Myocyte (in vitro differentiated cells): ENCODE measurements around the gene KRT33A. TPM values are rescaled to one million over a fixed set of nuclear protein-coding genes. Genes with fewer than 3 reads are reported as not detected.
"Not testable (repeated sequence)": the region's sequence is repeated elsewhere in the genome, so short reads cannot be mapped to it uniquely, and the experiment has no call there.

Experiments
- DNase-seq: peaks from one replicate; pipeline ENCODE4 v3.0.0-alpha.2; 2012; ENCODE audit warnings: low read depth
- total RNA-seq: library from RNA; depleted of rRNA; stranded (reverse); fragments of >200 nt; gene quantifications from 2 replicates; pipeline ENCODE4 v1.2.3, GENCODE V29; 2014

The KRT33A gene
- total RNA-seq, 1 donor from 2014 or later: not detected

DNA sequence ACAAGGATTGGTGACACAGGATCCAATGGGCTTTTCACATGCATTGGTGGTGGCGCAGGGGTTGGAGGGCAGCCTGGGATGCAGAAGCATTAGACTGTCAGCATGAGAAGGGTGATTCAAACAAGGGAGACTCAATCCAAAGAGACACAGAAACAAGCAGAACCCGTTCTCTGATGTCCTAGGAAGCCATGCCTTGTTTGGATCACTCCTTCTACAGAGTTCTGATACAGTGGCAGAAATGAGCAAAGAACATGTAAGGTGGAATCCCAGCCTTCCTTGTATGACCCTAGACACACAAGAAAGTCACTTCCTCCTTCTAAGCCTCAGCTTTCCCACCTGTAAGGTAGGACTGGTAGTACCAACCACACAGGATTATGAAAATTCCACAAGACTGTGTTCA, 13.3 kb upstream of the KRT33A start:
- no peak for DNase-seq

DNA sequence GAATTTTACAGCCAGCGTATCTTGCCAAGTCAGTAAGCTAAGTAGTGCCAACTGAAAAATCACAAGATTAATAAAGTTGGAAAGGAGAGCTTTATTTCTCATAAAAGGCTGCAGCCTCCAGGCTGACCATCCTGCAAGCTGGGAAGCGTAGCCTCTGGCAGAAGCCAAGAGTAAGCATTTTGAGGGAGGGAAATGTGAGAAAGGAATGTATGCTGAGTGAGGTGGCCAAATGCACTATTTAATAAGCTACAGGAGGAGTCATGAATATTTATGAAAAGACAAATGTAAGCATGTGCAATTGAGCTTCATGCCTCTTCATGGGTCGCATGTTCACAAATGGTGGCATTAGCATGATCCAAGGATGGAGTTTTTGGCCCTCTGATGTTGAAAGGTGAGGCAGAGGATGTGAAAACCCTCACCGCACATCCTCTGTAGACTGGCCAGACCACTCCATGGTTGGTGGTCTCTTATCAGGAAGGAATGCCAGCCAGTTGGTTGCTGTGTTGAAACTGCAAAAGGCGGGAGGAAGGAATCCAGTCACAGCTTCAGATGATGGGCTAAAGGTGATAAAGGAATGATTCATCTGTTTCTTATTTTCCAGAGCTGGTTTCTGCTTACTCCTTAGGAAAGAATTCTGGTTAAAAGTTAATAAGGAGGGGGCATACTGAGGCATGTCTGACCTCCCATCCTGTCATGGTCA, 9.8 kb upstream of the KRT33A start:
- DNase-seq: no peak

DNA sequence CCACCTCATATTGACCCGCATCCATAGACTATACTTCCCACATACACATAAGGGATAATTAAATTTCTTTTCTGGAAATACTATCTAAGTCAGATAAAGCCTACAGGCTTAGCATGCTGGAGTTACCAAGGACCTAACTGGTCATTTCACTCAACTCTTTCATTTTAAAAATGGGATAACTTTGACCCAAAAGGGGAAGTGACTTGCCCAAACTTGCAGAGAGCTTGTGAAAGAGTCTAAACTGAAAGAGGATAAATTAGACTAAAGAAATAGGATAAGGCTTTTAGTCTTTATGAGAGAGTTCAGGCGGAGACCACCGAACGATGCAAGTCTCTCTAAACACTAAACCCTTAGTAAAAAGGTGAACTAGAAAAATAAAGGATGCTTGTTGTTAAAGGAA, 3.9 kb upstream of the KRT33A start:
- DNase-seq: no peak

DNA sequence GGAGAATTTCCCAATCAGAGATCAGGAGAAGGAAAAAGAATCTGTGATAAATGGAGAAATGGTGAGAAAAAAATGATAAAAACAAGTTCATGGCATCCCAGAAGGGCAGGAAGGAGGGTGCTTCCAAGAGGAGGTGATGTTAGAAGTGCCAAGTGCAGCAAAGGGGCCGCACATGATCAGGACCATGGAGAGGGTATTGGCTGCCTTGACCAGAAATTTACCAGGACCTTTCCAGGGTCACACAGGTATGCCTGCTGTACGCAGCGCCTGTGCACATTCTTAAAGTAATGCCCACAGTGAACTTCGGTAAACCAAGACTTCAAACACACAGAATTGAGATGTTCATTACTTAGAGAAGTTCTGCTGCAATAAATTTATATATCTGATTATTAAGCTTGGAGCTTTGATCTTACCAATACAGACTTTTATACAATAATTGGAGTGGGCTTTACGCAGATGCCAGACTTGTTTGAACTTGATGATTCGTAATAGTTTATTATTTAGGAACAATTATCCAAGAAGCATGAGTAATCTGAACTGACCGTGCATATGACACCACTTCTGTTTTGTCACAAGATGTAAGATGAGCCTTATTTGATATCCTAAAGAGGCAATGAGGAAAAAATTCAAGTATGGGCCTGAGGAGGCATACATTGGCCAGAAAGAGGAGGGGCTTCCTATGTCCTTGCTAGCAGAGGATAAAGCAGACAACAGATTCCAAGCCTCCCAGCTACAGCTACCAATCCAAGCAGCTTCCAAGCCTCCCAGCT, 2.2 kb upstream of the KRT33A start:
- peak; percentile 8 for DNase-seq

DNA sequence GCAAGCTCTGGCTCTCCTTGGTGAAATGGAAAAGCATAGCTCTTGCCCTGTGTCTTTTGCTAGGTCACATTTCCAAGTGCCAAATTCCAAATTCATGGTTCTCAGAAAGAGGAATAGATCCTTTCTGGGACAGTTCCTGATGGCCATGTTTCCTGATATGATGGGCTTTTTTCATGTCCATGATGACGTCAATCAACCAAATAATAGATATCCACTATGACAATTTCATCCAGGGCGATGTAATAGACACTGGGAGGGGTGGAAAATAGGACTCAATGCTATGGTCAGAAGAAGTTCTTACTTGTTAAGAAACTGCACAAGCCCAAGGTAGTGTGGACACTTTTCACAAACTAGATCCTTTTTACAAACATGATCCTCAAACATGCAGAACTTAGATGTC, 549 bp upstream of the KRT33A start:
- DNase-seq: no peak

- no peak for DNase-seq
Measured at GRCh38 chr17:41347869-41348760, 2.5 kb downstream of the KRT33A start.

DNA sequence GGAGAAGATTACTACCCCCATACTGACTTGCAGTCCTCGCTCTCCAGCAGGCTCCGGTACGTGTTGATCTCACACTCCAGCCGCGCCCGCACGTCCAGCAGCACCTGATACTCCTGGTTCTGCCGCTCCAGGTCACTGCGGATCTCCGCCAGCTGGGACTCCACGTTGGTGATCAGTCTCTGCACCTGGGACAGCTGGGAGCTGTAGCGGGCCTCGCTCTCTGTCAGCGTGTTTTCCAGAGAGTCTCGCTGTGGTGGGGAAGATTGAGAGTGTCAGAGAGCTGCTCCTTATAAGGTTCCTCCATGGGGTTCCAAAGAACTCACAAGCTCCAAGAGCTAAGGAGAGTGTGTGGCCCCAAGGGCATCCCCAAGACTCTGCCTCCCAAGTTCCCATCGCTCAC, 4.2 kb downstream of the KRT33A start:
- DNase-seq: not testable (repeated sequence)

- no peak for DNase-seq
Measured at GRCh38 chr17:41345992-41346391, 4.6 kb downstream of the KRT33A start.

DNA sequence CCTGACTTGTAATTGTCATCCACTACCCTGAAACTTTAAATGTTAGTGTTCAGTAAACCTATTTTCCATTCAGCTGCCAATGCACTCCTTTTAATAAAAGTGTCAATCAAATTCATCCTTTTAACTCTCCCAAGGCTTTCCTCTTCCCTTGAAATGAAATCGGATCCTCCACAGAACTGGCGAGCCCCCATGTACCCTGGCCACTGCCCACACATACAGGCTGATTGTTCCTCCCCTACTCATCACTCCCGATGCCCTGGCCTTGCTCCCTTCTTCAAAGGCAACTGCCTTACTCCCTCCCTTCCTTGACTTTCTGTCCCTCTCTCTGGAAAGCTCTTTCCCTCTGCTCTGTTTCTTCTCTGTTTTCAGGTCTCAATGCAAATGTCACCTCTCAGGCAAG, 7.6 kb downstream of the KRT33A start:
- no peak for DNase-seq

DNA sequence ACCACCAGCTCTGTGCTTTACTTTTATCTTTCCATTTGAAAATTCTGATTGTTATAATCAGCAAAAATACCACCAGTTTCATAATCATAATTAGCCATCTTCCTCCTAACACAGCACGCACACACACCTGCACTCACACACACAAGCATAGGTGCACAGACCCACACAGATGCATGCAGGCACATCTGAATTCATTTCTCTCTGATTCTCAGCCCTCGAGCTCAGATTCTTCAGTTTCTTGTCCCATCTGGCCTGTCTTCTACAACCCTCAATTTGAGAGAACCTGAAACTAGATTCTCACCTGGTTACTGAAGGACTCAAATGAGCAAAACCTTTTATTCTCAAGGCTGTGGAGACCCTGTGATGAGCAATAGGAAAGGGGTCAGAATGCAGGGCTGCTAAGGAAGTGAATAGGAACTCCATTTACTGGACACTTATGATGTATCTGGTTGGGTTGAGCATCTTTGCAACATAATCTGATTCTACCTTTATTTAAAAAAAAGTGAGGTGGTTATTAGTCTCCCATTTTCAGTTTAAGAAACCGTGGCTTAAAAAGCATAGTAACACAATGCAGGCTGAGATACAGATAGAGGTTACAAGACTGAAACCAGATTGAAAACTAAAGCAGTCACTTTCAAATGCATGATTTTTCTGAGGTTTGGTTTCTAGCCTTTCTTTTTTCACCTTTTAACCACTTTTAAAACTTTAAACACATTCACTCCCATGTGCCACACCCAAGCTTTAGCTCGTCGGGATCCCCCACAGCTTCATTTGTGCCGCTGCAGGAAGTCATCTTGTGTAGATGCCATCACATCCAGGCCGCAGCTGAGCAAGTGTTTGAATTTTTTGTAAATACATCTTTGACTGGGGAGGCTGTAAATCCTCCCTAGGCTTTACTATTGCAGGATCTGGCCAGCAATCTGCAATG, 9.4 kb downstream of the KRT33A start:
- no peak for DNase-seq

- no peak for DNase-seq
Measured at GRCh38 chr17:41340494-41340893, 10.1 kb downstream of the KRT33A start.

DNA sequence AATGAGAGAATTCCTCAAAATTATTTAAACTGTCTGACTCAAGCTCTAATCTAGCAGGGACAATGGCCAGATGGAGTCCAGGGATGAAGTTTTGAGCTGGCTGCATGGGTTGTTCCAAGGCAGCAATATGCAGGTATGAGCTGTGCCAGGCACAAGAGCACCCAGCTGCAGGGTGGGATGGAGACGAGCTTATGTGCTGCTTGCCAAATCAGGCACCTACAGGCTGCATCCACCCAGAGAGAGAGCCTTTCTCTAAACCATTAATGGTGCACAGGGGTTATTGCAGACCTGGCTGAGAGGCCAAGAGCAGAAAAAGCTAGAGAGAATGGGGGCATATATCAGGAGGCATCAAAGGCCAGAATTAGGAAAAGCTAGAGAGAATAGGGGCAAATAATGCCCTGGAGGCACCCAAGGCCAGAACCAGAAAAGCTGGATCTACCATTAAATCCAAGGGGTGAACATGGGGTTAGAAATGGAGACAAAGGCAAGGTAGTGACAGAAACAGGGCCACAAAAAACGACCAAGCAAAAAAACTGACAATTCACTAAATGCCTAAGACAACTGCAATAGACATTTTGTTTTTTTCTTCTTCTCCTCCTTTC, 11.0 kb downstream of the KRT33A start:
- DNase-seq: no peak

- no peak for DNase-seq
Measured at GRCh38 chr17:41338961-41339485, 11.6 kb downstream of the KRT33A start.

GRCh38 chr17:41335747-41336146, 14.9 kb downstream of the KRT33A start:
- no peak for DNase-seq

GRCh38 chr17:41334385-41335305, 16.0 kb downstream of the KRT33A start:
- DNase-seq: no peak

- DNase-seq: no peak
Measured at GRCh38 chr17:41333836-41334235, 16.8 kb downstream of the KRT33A start.

DNA sequence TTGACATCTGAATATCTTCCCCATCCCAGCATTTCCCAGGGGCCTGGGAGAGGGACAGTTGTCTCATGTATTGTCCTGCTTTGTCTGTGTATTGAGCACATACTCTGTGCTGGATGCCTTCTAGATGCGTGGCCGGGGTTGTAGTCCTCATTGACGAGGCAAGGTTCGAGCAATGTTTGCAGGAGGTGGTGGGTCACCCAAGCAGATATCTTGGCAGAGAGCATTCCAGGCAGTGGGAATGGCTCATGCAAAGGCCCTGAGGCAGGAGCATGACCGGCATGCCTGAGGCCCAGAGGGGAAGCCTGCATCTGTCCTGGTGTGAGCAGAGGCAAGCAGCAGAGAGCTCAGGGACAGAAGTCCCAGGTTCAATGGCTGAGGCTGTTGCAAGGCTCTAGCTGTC, 17.5 kb downstream of the KRT33A start:
- DNase-seq: no peak

DNA sequence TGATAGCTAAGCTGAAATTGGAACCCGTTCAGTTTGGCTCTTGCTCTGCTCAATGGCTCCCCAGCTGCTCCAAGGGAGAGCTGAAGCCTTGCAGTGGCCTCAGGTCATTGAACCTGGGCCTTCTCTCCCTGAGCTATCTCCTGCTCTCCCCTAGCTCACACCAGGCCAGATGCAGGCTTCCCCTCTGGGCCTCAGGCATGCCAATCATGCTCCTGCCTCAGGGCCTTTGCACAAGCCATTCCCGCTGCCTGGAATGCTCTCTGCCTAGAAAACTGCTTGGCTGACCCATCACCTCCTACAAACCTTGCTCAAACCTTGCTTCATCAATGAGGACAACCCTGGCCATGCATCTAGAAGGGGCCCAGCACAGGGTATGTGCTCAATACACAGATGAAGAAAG, 18.4 kb downstream of the KRT33A start:
- DNase-seq: no peak

DNA sequence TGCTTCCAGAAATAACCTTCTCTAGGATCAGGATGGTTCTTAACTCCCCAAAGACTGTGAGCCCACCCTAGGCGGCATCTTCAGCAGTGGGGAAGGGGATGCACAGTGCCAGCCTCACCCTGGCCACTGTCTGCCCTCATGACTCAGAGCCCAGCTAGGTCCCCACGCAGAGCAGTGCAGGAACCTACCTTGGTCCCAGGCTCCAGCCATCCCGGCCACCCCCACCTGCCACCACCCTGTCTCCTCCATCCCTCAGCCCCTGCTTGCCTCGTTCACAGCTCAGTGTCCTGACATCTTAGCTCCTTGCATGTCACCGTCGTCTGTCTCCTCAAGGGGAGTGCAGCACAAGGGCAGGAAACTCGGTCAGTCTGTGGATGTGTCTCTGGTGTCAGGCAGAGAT, 19.0 kb downstream of the KRT33A start:
- DNase-seq: no peak
